Hepatocyte (in vitro differentiated cells): Measurements from ENCODE around the gene REXO1. TPM values are rescaled to one million over a fixed set of nuclear protein-coding genes. Genes with fewer than 3 reads are reported as not detected.
A peak's percentile ranks its signal among the peaks of the same experiment; 100 is the strongest.

ENCODE experiments used
- DNase-seq: peaks from one replicate; pipeline ENCODE4 v3.0.0-alpha.2; 2016; ENCODE audit warnings: low spot score
- H2AFZ ChIP-seq: fragments of 200-600 bp; sonication (generic); 2 replicates; pipeline ENCODE4 v1.6.0; 2016; ENCODE audit warnings: antibody characterized with exemption, mild to moderate bottlenecking
- H3K27ac ChIP-seq: fragments of 200-600 bp; sonication (generic); 2 replicates; pipeline ENCODE4 v1.5.1; 2016; ENCODE audit warnings: mild to moderate bottlenecking
- H3K27me3 ChIP-seq: fragments of 200-600 bp; sonication (generic); 2 replicates; pipeline ENCODE4 v1.6.1; 2016
- H3K36me3 ChIP-seq: fragments of 200-600 bp; sonication (generic); replicated peaks from 2 replicates; pipeline ENCODE4 v1.5.1; 2016; ENCODE audit warnings: low read depth; ENCODE audit not compliant: insufficient read depth
- H3K4me1 ChIP-seq: fragments of 200-600 bp; sonication (generic); 2 replicates; pipeline ENCODE4 v1.5.1; 2016; ENCODE audit warnings: mild to moderate bottlenecking, moderate library complexity; ENCODE audit not compliant: insufficient read depth
- H3K4me2 ChIP-seq: fragments of 200-600 bp; sonication (generic); 2 replicates; pipeline ENCODE4 v1.6.0; 2016
- H3K4me3 ChIP-seq: fragments of 200-600 bp; sonication (generic); 2 replicates; pipeline ENCODE4 v1.5.1; 2016; ENCODE audit warnings: mild to moderate bottlenecking
- H3K79me2 ChIP-seq: fragments of 200-600 bp; sonication (generic); 2 replicates; pipeline ENCODE4 v1.6.0; 2017; ENCODE audit warnings: mild to moderate bottlenecking
- H3K9me2 ChIP-seq: fragments of 200-600 bp; sonication (generic); replicated peaks from 2 replicates; pipeline ENCODE4 v1.6.0; 2017; ENCODE audit warnings: mild to moderate bottlenecking; ENCODE audit not compliant: insufficient read depth
- H3K9me3 ChIP-seq: fragments of 200-600 bp; sonication (generic); 2 replicates; pipeline ENCODE4 v1.5.1; 2016; ENCODE audit warnings: low read depth, mild to moderate bottlenecking
- H4K20me1 ChIP-seq: fragments of 200-600 bp; sonication (generic); 2 replicates; pipeline ENCODE4 v1.6.0; 2016; ENCODE audit warnings: mild to moderate bottlenecking; ENCODE audit not compliant: insufficient read depth, poor library complexity, severe bottlenecking
- CTCF ChIP-seq: fragments of 200-600 bp; sonication (generic); IDR thresholded peaks from 2 replicates; pipeline ENCODE4 v1.5.1; 2016; ENCODE audit warnings: antibody characterized with exemption, mild to moderate bottlenecking; ENCODE audit not compliant: poor library complexity
- EZH2 ChIP-seq: fragments of 200-600 bp; sonication (generic); IDR thresholded peaks from 2 replicates; pipeline ENCODE4 v1.6.1; 2016; ENCODE audit warnings: antibody characterized with exemption, mild to moderate bottlenecking, borderline replicate concordance
- EZH2phosphoT487 ChIP-seq: fragments of 200-600 bp; sonication (generic); IDR thresholded peaks from one replicate; pipeline ENCODE4 v1.6.1; 2018; ENCODE audit warnings: antibody characterized with exemption, mild to moderate bottlenecking, low read depth, moderate library complexity; ENCODE audit not compliant: unreplicated experiment, severe bottlenecking
- WGBS: methylation state at CpG from one replicate; pipeline ENCODE4 v1.1.6; 2016; ENCODE audit warnings: low lambda C conversion rate; ENCODE audit errors: missing lambda C conversion rate; 5-methylcytosine and 5-hydroxymethylcytosine counted together
- polyA plus RNA-seq: library from polyadenylated mRNA; unstranded; fragments of >200 nt; fragmentation: Nextera tagmentation; extraction: Ambion mirVana; gene quantifications from 2 replicates; pipeline ENCODE4 v1.2.1, GENCODE V29; 2016
- total RNA-seq: library from RNA; depleted of rRNA; stranded (reverse); fragments of >200 nt; gene quantifications from 2 replicates; pipeline ENCODE4 v1.2.3, GENCODE V29; 2014

Gene REXO1
- total and polyA plus RNA-seq, 2 experiments from 2014 or later = 13.4 to 22.8 TPM

DNA sequence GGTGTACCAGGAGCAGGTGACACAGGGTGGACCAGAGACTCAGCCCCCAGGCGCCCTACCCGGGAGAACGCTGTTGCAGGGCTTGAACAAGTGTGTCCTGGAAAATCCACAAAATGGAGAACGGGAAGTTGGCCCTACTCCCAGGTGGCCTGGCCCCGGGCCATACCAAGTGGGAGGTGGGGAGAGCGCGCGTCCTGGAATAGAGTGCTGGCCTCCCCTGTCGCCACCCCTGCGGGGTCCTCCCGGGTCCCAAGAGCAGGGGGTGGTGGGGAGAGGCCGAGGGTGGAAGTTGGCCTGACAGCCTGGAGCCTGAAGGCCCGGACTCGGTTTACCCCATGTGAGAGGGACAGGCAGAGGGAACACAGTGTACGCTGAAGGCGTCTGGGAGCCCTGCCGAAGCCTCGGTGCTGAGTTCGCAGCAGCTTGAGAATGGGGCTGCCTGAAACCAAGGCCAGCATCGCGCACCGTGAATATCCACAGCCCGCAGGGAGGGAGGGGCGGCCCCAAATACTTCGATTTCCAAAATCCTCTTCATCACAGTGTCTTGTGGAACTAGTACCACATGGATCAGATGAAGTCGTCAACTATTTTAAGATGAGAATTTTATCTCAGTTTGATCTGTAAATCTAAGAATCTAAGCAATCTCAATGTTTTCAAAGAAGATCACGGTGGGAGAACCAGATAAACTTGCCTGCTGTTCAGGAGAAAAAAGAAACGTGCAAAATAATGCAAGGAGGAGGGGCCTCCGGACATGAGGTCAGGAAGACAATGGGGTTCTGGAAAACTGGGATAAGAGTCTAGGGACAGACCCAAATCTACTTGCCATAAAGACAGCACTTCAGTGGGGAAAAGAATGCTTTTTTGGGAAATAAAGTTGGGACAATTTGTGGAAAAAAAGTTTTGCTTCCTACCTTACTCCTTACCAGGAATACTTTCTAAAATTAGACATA, 25.5 kb upstream of the REXO1 start:
- Histone ChIP-seq H2AFZ (no peak overlapping the region), H4K20me1 (peaks cover 22% of the 10 kb centered on the region), H3K4me3 (no peak overlapping the region), H3K4me2 (peak overlapping the region; percentile 97), H3K79me2 (peaks cover 62% of the 10 kb centered on the region), H3K27me3 (no peaks in the 10 kb centered on the region), H3K9me2 (no peaks in the 10 kb centered on the region), H3K27ac (no peak overlapping the region), H3K4me1 (peaks cover 27% of the 10 kb centered on the region), H3K36me3 (no peaks in the 10 kb centered on the region), H3K9me3 (no peaks in the 10 kb centered on the region)
- no peak for DNase-seq
- WGBS = 83% methylated on average over 29 of the region's 29 CpGs
- TF ChIP-seq EZH2 (no peak), CTCF (no peak), EZH2phosphoT487 (no peak)

DNA sequence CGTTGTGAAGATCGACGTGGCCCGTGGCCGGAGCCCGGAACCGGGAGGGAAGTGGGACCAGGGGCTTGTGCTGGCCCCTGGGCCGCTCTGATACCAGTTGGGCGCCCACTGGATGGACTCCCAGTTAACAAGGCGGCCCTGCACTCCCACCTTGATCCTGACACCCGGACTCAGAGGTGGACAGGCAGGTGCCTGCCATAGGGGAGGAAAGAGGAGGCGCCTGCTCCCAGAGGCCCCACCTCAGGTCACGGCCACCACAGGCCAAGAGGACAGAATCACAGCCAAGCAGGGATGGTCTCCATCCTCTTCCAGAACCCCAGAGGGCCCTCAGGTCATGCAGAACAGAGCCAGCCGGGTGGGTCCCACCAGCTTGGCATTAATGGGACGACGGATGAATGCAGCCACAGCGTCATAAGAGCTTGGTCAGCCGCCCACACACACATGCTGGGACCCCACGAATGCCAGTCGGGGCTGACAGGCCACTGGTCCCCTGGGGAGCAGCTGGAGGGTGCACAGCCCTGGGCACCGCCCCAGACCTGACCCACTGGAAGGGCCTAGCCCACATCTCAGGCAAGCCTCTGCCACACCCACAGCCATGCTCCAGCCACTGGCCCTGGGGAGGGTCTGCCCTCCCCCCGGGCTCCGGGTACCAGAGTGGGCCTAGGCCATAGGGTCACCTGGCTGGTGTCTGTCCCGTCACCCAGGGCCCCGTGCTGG, 24.7 kb upstream of the REXO1 start:
- TF ChIP-seq CTCF = no peak
- TF ChIP-seq EZH2phosphoT487 = no peak
- TF ChIP-seq EZH2 = no peak
- peaks cover 62% of the 10 kb centered on the region for H3K79me2 ChIP-seq

DNA sequence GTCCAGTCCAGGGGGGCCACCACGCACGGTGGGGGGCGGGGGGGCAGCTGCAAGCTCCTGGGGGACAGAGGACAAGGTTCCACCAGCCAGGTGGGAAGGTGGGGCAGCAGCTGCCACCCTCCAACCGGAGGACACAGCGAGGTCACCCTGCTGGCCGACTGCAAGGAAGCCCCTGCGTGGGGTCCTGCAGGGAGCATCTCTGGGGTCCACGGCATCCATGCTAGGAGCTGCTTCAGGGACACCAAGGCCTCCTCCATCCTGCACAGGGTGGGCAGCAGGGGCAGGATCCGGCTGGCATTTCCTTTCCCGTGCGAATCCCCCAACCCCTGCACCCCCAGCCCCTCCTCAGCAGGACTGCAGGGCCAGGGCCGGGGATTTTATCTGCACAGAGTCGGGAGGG, 23.3 kb upstream of the REXO1 start:
- no peak overlapping the region for H3K27ac ChIP-seq
- no peak for TF ChIP-seq EZH2phosphoT487
- TF ChIP-seq CTCF = no peak
- TF ChIP-seq EZH2 = no peak
- no peaks in the 10 kb centered on the region for H3K36me3 ChIP-seq
- H3K9me3 ChIP-seq = no peaks in the 10 kb centered on the region
- DNase-seq = no peak
- H4K20me1 ChIP-seq = peaks cover 22% of the 10 kb centered on the region
- no peak overlapping the region for H2AFZ ChIP-seq
- no peak overlapping the region for H3K4me2 ChIP-seq
- WGBS = 96% methylated on average over 5 of the region's 13 CpGs
- no peaks in the 10 kb centered on the region for H3K27me3 ChIP-seq
- no peak overlapping the region for H3K4me3 ChIP-seq
- H3K79me2 ChIP-seq = peaks cover 62% of the 10 kb centered on the region
- peaks cover 25% of the 10 kb centered on the region for H3K4me1 ChIP-seq
- no peaks in the 10 kb centered on the region for H3K9me2 ChIP-seq

More for the DNA sequence above, 24.7 kb upstream of the REXO1 start:
- no peak overlapping the region for H3K27ac ChIP-seq
- H3K9me3 ChIP-seq = no peaks in the 10 kb centered on the region
- no peak for DNase-seq
- peaks cover 22% of the 10 kb centered on the region for H4K20me1 ChIP-seq
- no peak overlapping the region for H2AFZ ChIP-seq
- H3K4me1 ChIP-seq = peaks cover 27% of the 10 kb centered on the region
- H3K4me3 ChIP-seq = no peak overlapping the region
- 91% methylated on average over 25 of the region's 25 CpGs for WGBS
- no peaks in the 10 kb centered on the region for H3K36me3 ChIP-seq
- no peaks in the 10 kb centered on the region for H3K27me3 ChIP-seq
- peak overlapping the region; percentile 97 for H3K4me2 ChIP-seq
- no peaks in the 10 kb centered on the region for H3K9me2 ChIP-seq
